Lower lobe of right lung (tissue), 2 donors: ENCODE measurements around the gene MALRD1. TPM values are rescaled to one million over a fixed set of nuclear protein-coding genes. Genes with fewer than 3 reads are reported as not detected.

Experiments used
- ATAC-seq, 2 donors: fragments of 200-7000 bp; cut with Tn5 transposase; one replicate each; pipeline ENCODE4 v1.9.1; 2020 to 2022; ENCODE audit warnings: mild to moderate bottlenecking in 2 of 2, moderate library complexity in 2 of 2
- DNase-seq: peaks from one replicate; pipeline ENCODE4 v3.0.0-alpha.2; 2020
- H3K27ac ChIP-seq: fragments of 200-600 bp; one replicate; pipeline ENCODE4 v1.8.0; 2022
- H3K27me3 ChIP-seq: fragments of 200-600 bp; one replicate; pipeline ENCODE4 v1.8.0; 2022; ENCODE audit warnings: low read depth
- H3K36me3 ChIP-seq: fragments of 200-600 bp; one replicate; pipeline ENCODE4 v1.8.0; 2022; ENCODE audit warnings: mild to moderate bottlenecking
- H3K4me1 ChIP-seq: fragments of 200-600 bp; one replicate; pipeline ENCODE4 v1.8.0; 2022
- H3K4me3 ChIP-seq: fragments of 200-600 bp; one replicate; pipeline ENCODE4 v1.8.0; 2022; ENCODE audit warnings: mild to moderate bottlenecking
- H3K9me3 ChIP-seq: fragments of 200-600 bp; one replicate; pipeline ENCODE4 v1.8.0; 2022
- CTCF ChIP-seq: fragments of 200-600 bp; IDR thresholded peaks from one replicate; pipeline ENCODE4 v1.8.0; 2022; ENCODE audit warnings: antibody characterized with exemption, mild to moderate bottlenecking
- intact Hi-C: fragments of 100-400 bp; cut with DNase I; formaldehyde crosslinking; loops from one replicate; pipeline ENCODE4 v1.11.0; 2022
- total RNA-seq: library from RNA; stranded (reverse); fragmentation: NEBNext Ultra II Directional; extraction: Animal tissue kit (Norgen Biotek cat#: 25700); gene quantifications from one replicate; pipeline ENCODE4 v1.2.1, GENCODE V29; 2021
- donor health status: DM: no; HTN: yes; CAD: no; lungs with severe emphysema.

The MALRD1 gene
- total RNA-seq, 1 donor from 2014 or later: 6.0 TPM

DNA sequence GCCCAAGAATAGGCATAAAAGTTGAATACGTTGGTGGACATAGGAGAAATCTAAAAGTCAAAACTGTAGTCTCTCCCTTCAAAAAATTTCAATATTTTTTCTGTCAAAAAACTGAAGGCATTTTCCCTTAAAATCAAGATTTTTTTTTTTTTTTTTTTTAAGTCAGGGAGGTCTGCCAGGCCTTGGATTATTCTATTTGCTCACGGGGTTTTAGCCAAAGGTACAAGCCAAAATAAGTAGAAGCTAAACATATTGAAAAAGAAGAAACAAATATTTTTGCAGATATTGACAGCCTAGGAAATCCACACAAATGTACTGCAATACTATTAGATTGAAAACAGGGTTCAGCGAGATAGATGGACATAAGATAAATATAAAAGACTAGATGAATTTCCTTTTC is 577.6 kb downstream of the MALRD1 start:
- Histone ChIP-seq H3K27me3 (no peaks in the 10 kb centered on the region), H3K4me1 (peaks cover 14% of the 10 kb centered on the region), H3K9me3 (no peaks in the 10 kb centered on the region), H3K4me3 (no peak overlapping the region), H3K27ac (no peak overlapping the region), H3K36me3 (no peaks in the 10 kb centered on the region)
- ATAC-seq (no peak), DNase-seq (no peak)
- intact Hi-C loops: no loop called here
- no peak for TF ChIP-seq CTCF

DNA sequence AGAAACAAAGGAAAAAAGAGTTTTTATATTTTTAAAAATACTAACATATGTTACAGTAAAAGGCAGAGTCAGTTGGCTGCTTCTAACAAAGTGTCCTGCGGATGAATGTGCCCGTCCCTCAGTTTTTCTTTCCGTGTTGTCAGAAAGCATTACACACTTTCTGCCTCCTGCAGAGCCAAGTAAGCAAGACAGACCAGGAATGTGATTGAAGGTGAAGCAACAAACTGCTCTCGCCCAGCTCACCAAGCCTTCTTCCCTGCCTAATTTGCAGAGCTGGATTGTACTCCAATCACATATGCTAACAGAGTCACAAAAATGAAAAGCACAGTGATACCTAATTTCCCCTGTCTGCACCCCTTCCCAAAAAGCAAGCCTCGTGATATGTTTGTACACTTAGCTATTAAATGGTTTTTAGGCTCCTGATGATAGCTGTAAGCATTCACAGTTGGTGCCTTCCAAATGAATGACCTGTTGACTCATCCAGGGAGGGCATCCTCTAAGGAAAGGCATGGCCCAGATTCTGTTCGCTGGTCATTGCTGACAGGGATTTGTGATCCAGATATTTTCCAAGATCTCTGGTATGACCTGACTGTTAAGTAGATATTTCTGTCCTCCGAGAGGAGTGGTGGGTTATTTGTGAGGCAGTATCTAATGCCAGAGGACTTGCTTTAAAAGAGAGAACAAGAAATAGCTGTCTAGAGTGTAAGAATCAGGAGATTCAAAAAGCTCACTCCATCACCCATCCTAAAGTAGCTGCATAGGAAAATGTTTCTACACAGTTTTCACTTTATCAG is 580.4 kb downstream of the MALRD1 start:
- Histone ChIP-seq H3K27me3 (no peaks in the 10 kb centered on the region), H3K4me1 (peaks cover 14% of the 10 kb centered on the region), H3K27ac (peak overlapping the region; percentile 4), H3K36me3 (no peaks in the 10 kb centered on the region), H3K4me3 (no peak overlapping the region), H3K9me3 (no peaks in the 10 kb centered on the region)
- ATAC-seq: no peak
- intact Hi-C loops: no loop called here
- DNase-seq: no peak
- no peak for TF ChIP-seq CTCF

DNA sequence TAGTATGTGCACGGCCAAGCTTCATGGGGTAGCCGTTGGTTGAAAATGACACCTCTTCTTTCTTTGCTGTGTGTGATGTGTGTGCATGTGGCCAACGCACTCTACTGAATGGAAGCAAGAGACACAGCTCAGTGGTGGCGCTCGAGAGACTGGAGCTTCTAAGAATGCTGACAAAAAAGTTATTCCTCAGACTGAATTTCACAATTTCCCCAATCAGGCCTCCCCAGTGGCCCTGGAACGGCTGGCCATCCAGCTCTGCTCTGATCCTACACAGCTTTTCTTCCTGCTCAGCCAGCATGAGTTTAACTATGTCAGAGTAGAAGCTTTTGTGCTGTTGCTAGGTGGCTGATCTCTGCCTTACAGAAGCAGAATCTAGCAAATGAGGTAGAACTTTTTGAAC is 581.0 kb downstream of the MALRD1 start:
- DNase-seq: peak; percentile 73
- intact Hi-C loops: no loop called here
- TF ChIP-seq CTCF: peak; percentile 20
- H3K4me3 ChIP-seq: no peak overlapping the region
- no peaks in the 10 kb centered on the region for H3K36me3 ChIP-seq
- no peaks in the 10 kb centered on the region for H3K27me3 ChIP-seq
- H3K27ac ChIP-seq: peak overlapping the region; percentile 4
- peaks cover 14% of the 10 kb centered on the region for H3K4me1 ChIP-seq
- no peaks in the 10 kb centered on the region for H3K9me3 ChIP-seq
- peak; percentile 69 to 79 for ATAC-seq

DNA sequence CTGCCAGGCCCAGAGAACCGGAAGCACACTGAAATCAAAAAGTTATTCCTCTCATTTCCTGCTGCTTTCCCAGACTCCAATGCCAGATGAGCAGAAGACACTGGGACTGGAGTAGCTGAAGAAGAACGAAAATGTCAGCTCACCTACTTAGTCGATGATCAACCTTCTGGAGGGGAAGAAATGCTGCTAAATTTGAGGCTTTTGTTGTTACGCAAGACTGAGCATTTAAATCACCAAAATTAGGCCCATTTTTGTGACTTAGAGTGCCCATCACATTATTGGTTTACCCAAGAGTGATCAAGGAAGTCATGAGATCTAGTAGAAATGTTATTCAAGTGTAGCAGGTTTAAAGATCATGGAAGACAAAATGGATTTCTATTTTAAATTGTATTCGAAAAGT is 585.6 kb downstream of the MALRD1 start:
- intact Hi-C loops: no loop called here
- ATAC-seq (no peak), DNase-seq (no peak)
- Histone ChIP-seq H3K36me3 (no peaks in the 10 kb centered on the region), H3K4me1 (peaks cover 8% of the 10 kb centered on the region), H3K27ac (no peak overlapping the region), H3K27me3 (no peaks in the 10 kb centered on the region), H3K9me3 (no peaks in the 10 kb centered on the region), H3K4me3 (no peak overlapping the region)
- TF ChIP-seq CTCF: no peak

DNA sequence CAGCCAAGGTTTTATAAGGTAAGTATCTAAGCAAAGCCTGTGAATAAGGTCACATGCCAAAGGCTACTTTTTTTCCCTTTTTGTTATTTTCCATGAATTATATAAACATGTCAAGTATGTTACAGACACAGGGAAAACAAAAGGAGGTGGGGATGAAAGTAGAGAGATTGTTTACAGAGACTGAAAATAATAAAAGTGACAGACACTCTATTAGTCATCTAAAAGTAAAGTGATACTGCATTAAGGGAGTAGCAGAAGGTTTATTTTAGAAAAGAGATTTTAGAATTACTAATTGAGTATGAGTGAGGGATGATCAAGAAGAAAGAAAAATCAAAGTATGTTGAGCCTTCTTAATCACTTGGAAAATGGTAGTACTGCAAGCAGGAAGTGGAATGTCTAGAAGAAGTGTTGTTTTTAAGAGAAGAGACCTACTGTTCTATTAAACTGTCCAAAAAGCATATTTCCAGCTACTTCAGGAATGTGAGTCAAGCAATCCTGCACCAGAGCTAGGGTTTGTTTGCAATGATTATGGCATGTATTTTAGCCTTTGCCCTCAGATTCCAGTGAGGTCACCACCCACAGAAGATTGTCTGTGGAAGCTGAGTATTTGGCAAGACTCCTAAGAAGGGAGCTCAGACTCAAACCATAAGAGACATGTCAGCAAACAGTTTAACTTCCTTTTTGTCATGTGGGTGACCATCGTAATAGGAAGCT is 589.7 kb downstream of the MALRD1 start:
- H3K4me3 ChIP-seq: peak overlapping the region; percentile 35
- no peak for DNase-seq

More for the DNA sequence above, 589.7 kb downstream of the MALRD1 start:
- intact Hi-C loops: no loop called here
- Histone ChIP-seq H3K9me3 (no peaks in the 10 kb centered on the region), H3K36me3 (no peaks in the 10 kb centered on the region), H3K4me1 (peaks cover 6% of the 10 kb centered on the region), H3K27ac (peak overlapping the region; percentile 69), H3K27me3 (no peaks in the 10 kb centered on the region)
- TF ChIP-seq CTCF: no peak
- ATAC-seq: peak; percentile 90 to 94
